H1 (cell line): ENCODE results near the gene SOX15. TPM values are rescaled to one million over a fixed set of nuclear protein-coding genes. Genes with fewer than 3 reads are reported as not detected.
A peak's percentile ranks its signal among the peaks of the same experiment; 100 is the strongest.

ENCODE experiments used
- CTCF ChIA-PET: fragments of 300-600 bp; sonication (Branson Sonifier 250); formaldehyde crosslinking; loops from one replicate; lab custom pipeline; 2021; ENCODE audit not compliant: partially characterized antibody; lab: Charles Lee
- POLR2A ChIA-PET: fragments of 300-600 bp; sonication (Branson Sonifier 250); formaldehyde crosslinking; loops from one replicate; lab custom pipeline; 2021; ENCODE audit warnings: inconsistent platforms; ENCODE audit not compliant: partially characterized antibody; lab: Charles Lee
- DNase-seq, 2 experiments: peaks; one replicate each; pipeline versions ENCODE4 v3.0.0 to v3.0.0-alpha.2; 2010 to 2022; ENCODE audit warnings: low spot score in 2 of 2, low read depth in 1 of 2, mixed read lengths in 1 of 2
- FAIRE-seq: peaks from 2 replicates; lab custom pipeline; 2011; peaks lifted over from hg19 to GRCh38; lab: Jason Lieb, UNC
- H2AFZ ChIP-seq: 2 replicates; pipeline ENCODE4 v1.8.1; 2012; ENCODE audit warnings: low read length, inconsistent platforms
- H2AK5ac ChIP-seq: 2 replicates; pipeline ENCODE4 v1.6.1; 2013; ENCODE audit warnings: low read depth, low read length
- H2BK120ac ChIP-seq: replicated peaks from 2 replicates; pipeline ENCODE3; 2013; ENCODE audit warnings: low read depth, low read length, inconsistent platforms
- H2BK12ac ChIP-seq: 2 replicates; pipeline ENCODE4 v1.6.1; 2013; ENCODE audit warnings: low read depth, low read length
- H2BK15ac ChIP-seq: 2 replicates; pipeline ENCODE4 v1.6.1; 2013; ENCODE audit warnings: low read length
- H2BK20ac ChIP-seq: 2 replicates; pipeline ENCODE4 v1.6.1; 2013; ENCODE audit warnings: low read length
- H2BK5ac ChIP-seq: 2 replicates; pipeline ENCODE4 v1.6.1; 2013; ENCODE audit warnings: low read depth, low read length
- H3K14ac ChIP-seq: 2 replicates; pipeline ENCODE4 v1.6.1; 2013; ENCODE audit warnings: inconsistent platforms; ENCODE audit not compliant: insufficient read length
- H3K18ac ChIP-seq: 2 replicates; pipeline ENCODE4 v1.6.1; 2013; ENCODE audit warnings: low read length; ENCODE audit errors: extremely low read depth
- H3K23ac ChIP-seq: 2 replicates; pipeline ENCODE4 v1.6.1; 2013; ENCODE audit warnings: inconsistent platforms; ENCODE audit not compliant: insufficient read length
- H3K23me2 ChIP-seq: 2 replicates; pipeline ENCODE4 v1.6.1; 2013; ENCODE audit warnings: low read depth, low read length
- H3K27ac ChIP-seq: 2 replicates; pipeline ENCODE4 v1.6.1; 2011; ENCODE audit warnings: low read depth, low read length, inconsistent platforms
- H3K27me3 ChIP-seq, 4 experiments: replicated peaks in 1 of 4; 1 replicate in 1 of 4; 2 replicates in 3 of 4; pipeline versions ENCODE4 v1.6.1 to v1.8.1; 2011 to 2013; ENCODE audit warnings: low read length in 3 of 4, mild to moderate bottlenecking in 3 of 4, inconsistent platforms in 2 of 4, mixed read lengths in 2 of 4, moderate library complexity in 1 of 4; ENCODE audit not compliant: control insufficient read depth in 3 of 4, insufficient read depth in 3 of 4; ENCODE audit errors: extremely low read depth in 1 of 4
- H3K36me3 ChIP-seq, 4 experiments: 2 replicates each; pipeline versions ENCODE4 v1.6.1 to v1.8.1; 2011 to 2013; ENCODE audit warnings: mild to moderate bottlenecking in 4 of 4, low read length in 3 of 4, moderate library complexity in 2 of 4, control low read depth in 1 of 4, inconsistent platforms in 1 of 4; ENCODE audit not compliant: insufficient read depth in 4 of 4, control insufficient read depth in 2 of 4
- H3K4ac ChIP-seq: replicated peaks from 2 replicates; pipeline ENCODE3; 2013; ENCODE audit warnings: low read length, low read depth, mixed read lengths, inconsistent platforms; ENCODE audit not compliant: insufficient read length
- H3K4me1 ChIP-seq, 4 experiments: replicated peaks in 1 of 4; 1 replicate in 1 of 4; 2 replicates in 3 of 4; pipeline versions ENCODE4 v1.6.1 to v1.8.1; 2011 to 2013; ENCODE audit warnings: low read length in 3 of 4, inconsistent platforms in 2 of 4, mixed read lengths in 1 of 4; ENCODE audit not compliant: insufficient read depth in 4 of 4, control insufficient read depth in 3 of 4
- H3K4me2 ChIP-seq, 2 experiments: 2 replicates each; pipeline versions ENCODE4 v1.6.1 to v1.8.1; 2011 to 2013; ENCODE audit warnings: low read depth in 2 of 2, low read length in 2 of 2, control low read depth in 1 of 2, inconsistent platforms in 1 of 2, mild to moderate bottlenecking in 1 of 2; ENCODE audit not compliant: insufficient read depth in 1 of 2
- H3K4me3 ChIP-seq, 4 experiments: fragments of 200-600, 300-600 bp in 1 of 4; sonication (generic), shearing (Covaris generic), sonication (Bioruptor Twin) in 1 of 4; 2 replicates each; pipeline versions ENCODE4 v1.5.1 to v1.8.1; 2011 to 2016; ENCODE audit warnings: low read length in 4 of 4, low read depth in 3 of 4, control low read depth in 2 of 4, inconsistent platforms in 2 of 4, mild to moderate bottlenecking in 2 of 4, mixed read lengths in 1 of 4, moderate library complexity in 1 of 4; ENCODE audit not compliant: insufficient read depth in 2 of 4; ENCODE audit errors: extremely low read depth in 1 of 4
- H3K56ac ChIP-seq: replicated peaks from 2 replicates; pipeline ENCODE3; 2013; ENCODE audit warnings: low read depth, mild to moderate bottlenecking, mixed read lengths, low read length, inconsistent platforms; ENCODE audit not compliant: insufficient read length
- H3K79me1 ChIP-seq: 2 replicates; pipeline ENCODE4 v1.6.1; 2013; ENCODE audit warnings: low read depth, low read length, control low read depth
- H3K79me2 ChIP-seq, 2 experiments: 2 replicates each; pipeline versions ENCODE4 v1.6.1 to v1.8.1; 2012 to 2013; ENCODE audit warnings: low read length in 2 of 2, mild to moderate bottlenecking in 2 of 2, inconsistent platforms in 1 of 2; ENCODE audit not compliant: insufficient read depth in 2 of 2, control insufficient read depth in 1 of 2
- H3K9ac ChIP-seq, 4 experiments: replicated peaks in 1 of 4; 1 replicate in 1 of 4; 2 replicates in 3 of 4; pipeline versions ENCODE4 v1.6.1 to v1.8.1; 2011 to 2013; ENCODE audit warnings: low read depth in 3 of 4, low read length in 3 of 4, control low read depth in 2 of 4, mild to moderate bottlenecking in 2 of 4, moderate library complexity in 2 of 4, inconsistent platforms in 1 of 4; ENCODE audit errors: extremely low read depth in 1 of 4
- H3K9me3 ChIP-seq, 2 experiments: 2 replicates each; pipeline versions ENCODE4 v1.6.1 to v1.8.1; 2012 to 2013; ENCODE audit warnings: mild to moderate bottlenecking in 2 of 2, moderate library complexity in 2 of 2, control low read depth in 1 of 2, inconsistent platforms in 1 of 2, low read depth in 1 of 2, low read length in 1 of 2, mixed read lengths in 1 of 2; ENCODE audit not compliant: insufficient read depth in 2 of 2
- H4K20me1 ChIP-seq, 2 experiments: replicated peaks in 1 of 2; 2 replicates each; pipeline versions ENCODE3 to v1.8.1; 2011 to 2013; ENCODE audit warnings: inconsistent platforms in 2 of 2, low read length in 2 of 2, mild to moderate bottlenecking in 1 of 2; ENCODE audit not compliant: insufficient read depth in 2 of 2, control insufficient read depth in 1 of 2
- H4K5ac ChIP-seq: 2 replicates; pipeline ENCODE4 v1.6.1; 2013; ENCODE audit warnings: low read length, low read depth, mixed read lengths, inconsistent platforms; ENCODE audit not compliant: insufficient read length
- H4K8ac ChIP-seq: 2 replicates; pipeline ENCODE4 v1.8.0; 2013; ENCODE audit warnings: mild to moderate bottlenecking, moderate library complexity, low read length, inconsistent platforms; ENCODE audit not compliant: insufficient read depth; ENCODE audit errors: extremely low read depth
- H4K91ac ChIP-seq: replicated peaks from 2 replicates; pipeline ENCODE3; 2013; ENCODE audit warnings: low read length, mixed read lengths, inconsistent platforms; ENCODE audit not compliant: insufficient read length
- BCL11A ChIP-seq, 2 experiments: IDR thresholded peaks; one replicate each; pipeline ENCODE4 v1.6.1; 2011; ENCODE audit warnings: low read depth in 2 of 2, low read length in 2 of 2, mild to moderate bottlenecking in 2 of 2
- CHD2 ChIP-seq: IDR thresholded peaks from 2 replicates; pipeline ENCODE4 v1.6.1; 2012; ENCODE audit warnings: low read length, improper control_type of control experiment
- KDM5A ChIP-seq: fragments of 200-600 bp; IDR thresholded peaks from 2 replicates; pipeline ENCODE4 v1.7.1; 2012; ENCODE audit warnings: mild to moderate bottlenecking, low read length, inconsistent platforms, mixed read lengths
- POLR2A ChIP-seq, 2 experiments: IDR thresholded peaks; 1 replicate in 1 of 2; 2 replicates in 1 of 2; pipeline ENCODE4 v1.6.1; 2011; ENCODE audit warnings: low read depth in 2 of 2, low read length in 2 of 2, mild to moderate bottlenecking in 2 of 2; ENCODE audit errors: control extremely low read depth in 1 of 2
- POLR2AphosphoS5 ChIP-seq: IDR thresholded peaks from 2 replicates; pipeline ENCODE4 v1.6.1; 2011; ENCODE audit warnings: low read depth, low read length
- SP1 ChIP-seq: IDR thresholded peaks from 2 replicates; pipeline ENCODE4 v1.6.1; 2011; ENCODE audit warnings: low read depth, low read length
- TAF1 ChIP-seq: IDR thresholded peaks from 2 replicates; pipeline ENCODE4 v1.6.1; 2011; ENCODE audit warnings: mild to moderate bottlenecking, low read depth, low read length
- TBP ChIP-seq: IDR thresholded peaks from 2 replicates; pipeline ENCODE4 v1.6.1; 2011; ENCODE audit warnings: low read depth, low read length, improper control_type of control experiment
- TEAD4 ChIP-seq: IDR thresholded peaks from 2 replicates; pipeline ENCODE4 v1.6.1; 2012; ENCODE audit warnings: low read depth, low read length, inconsistent platforms, mixed read lengths
- WGBS, 2 experiments: shearing (Covaris generic) in 1 of 2; methylation state at CpG; one replicate each; pipeline versions ENCODE4 v1.1.6 to v1.1.7; 2013 to 2015; ENCODE audit warnings: low lambda C conversion rate in 2 of 2, mixed read lengths in 2 of 2, inconsistent platforms in 1 of 2, low coverage in 1 of 2, missing lambda C conversion rate in 1 of 2; ENCODE audit not compliant: insufficient replicate concordance in 2 of 2, insufficient coverage in 1 of 2, insufficient read length in 1 of 2; ENCODE audit errors: extremely low coverage in 1 of 2, missing lambda C conversion rate in 1 of 2; 5-methylcytosine and 5-hydroxymethylcytosine counted together
- polyA plus RNA-seq, 7 experiments: library from polyadenylated mRNA; depleted of rRNA in 3 of 7; stranded (reverse) in 5 of 7; unstranded in 2 of 7; fragments of >200 nt in 5 of 7; fragments of 200-250 nt in 2 of 7; gene quantifications; 1 replicate in 5 of 7; 2 replicates in 1 of 7; 4 replicates in 1 of 7; pipeline versions ENCODE4 v1.2.1 to v1.2.3, GENCODE V29; 2011 to 2013; ENCODE audit warnings: missing spikeins in 2 of 7, mixed read lengths in 2 of 7
- total RNA-seq: library from RNA; stranded (reverse); fragmentation: NEBNext Ultra II Directional; extraction: Animal tissue kit (Norgen Biotek cat#: 25700); gene quantifications from 2 replicates; pipeline ENCODE4 v1.2.1, GENCODE V29; 2021
- TF ChIP-seq, protein P1 (sequence below): IDR thresholded peaks from 2 replicates; pipeline ENCODE4 v1.6.1; 2011; ENCODE audit warnings: low read length, improper control_type of control experiment
- TF ChIP-seq, protein P2 (sequence below): IDR thresholded peaks from 2 replicates; pipeline ENCODE4 v1.6.1; 2012; ENCODE audit warnings: low read length, inconsistent platforms

The SOX15 gene
- total and polyA plus RNA-seq, 2 of the 8 experiments (the other 6 are each of a cell fraction or from before 2014, with no cell fraction given), result 14.3 to 26.8 TPM

DNA sequence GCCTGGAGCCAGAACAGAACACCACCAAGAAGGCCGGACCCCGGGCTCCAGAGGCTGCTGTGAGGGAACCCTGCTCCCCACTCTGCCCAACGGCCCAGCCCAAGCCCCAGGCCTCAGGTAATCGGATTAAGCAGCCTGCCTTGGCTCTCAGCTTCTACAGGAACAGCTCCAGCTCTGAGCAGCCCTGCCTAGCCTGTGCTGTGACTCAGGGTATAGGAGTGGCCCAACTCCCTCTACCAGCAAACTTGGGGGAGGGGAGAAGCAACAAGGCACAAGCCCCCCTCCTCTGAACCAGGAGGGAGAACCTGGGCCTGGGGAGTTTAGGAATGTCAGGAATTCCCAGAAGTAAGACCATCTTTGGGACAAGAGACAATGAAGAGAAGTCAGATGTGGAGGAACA lies 849 bp upstream of the SOX15 start:
- Histone ChIP-seq H3K14ac (no peak overlapping the region), H3K4me2 (peak overlapping the region; percentile 49 to 71), H2BK120ac (no peak overlapping the region), H2BK15ac (no peak overlapping the region), H2BK5ac (peak overlapping the region; percentile 81; the same call in 1 of the 2 replicates), H3K4me3 (peak overlapping the region in 2 of 4 experiments; percentile 18 to 29; a peak in 3 of 8 replicates)
- TF ChIP-seq TAF1 (peak; percentile 42; the same call in 1 of the 2 replicates), TBP (peak; percentile 59; the same call in 1 of the 2 replicates), SP1 (peak; percentile 62; the same call in 1 of the 2 replicates), TEAD4 (peak; percentile 81), KDM5A (no peak), CHD2 (0 out of 2 replicates have a peak, but pooled peaks have one; percentile 23), POLR2AphosphoS5 (peak; percentile 60; the same call in 1 of the 2 replicates), POLR2A (IDR thresholded peaks at IDR 0.05; ENCODE audit: control extremely low read depth in 1 of 2, low read depth in 2 of 2, low read length in 2 of 2) (peak in 1 of 2 experiments; percentile 69; a peak in 1 of 3 replicates), BCL11A (IDR thresholded peaks at IDR 0.05; ENCODE audit: low read depth in 2 of 2, low read length in 2 of 2) (no peak)
- TF ChIP-seq, protein P1, sequence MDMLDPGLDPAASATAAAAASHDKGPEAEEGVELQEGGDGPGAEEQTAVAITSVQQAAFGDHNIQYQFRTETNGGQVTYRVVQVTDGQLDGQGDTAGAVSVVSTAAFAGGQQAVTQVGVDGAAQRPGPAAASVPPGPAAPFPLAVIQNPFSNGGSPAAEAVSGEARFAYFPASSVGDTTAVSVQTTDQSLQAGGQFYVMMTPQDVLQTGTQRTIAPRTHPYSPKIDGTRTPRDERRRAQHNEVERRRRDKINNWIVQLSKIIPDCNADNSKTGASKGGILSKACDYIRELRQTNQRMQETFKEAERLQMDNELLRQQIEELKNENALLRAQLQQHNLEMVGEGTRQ, result no peak
- TF ChIP-seq, protein P2, sequence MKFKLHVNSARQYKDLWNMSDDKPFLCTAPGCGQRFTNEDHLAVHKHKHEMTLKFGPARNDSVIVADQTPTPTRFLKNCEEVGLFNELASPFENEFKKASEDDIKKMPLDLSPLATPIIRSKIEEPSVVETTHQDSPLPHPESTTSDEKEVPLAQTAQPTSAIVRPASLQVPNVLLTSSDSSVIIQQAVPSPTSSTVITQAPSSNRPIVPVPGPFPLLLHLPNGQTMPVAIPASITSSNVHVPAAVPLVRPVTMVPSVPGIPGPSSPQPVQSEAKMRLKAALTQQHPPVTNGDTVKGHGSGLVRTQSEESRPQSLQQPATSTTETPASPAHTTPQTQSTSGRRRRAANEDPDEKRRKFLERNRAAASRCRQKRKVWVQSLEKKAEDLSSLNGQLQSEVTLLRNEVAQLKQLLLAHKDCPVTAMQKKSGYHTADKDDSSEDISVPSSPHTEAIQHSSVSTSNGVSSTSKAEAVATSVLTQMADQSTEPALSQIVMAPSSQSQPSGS, result peak; percentile 28; the same call in 1 of the 2 replicates
- TF ChIP-seq, all 59 proteins: peak for 8
- H4K5ac ChIP-seq, result no peak overlapping the region
- H3K4ac ChIP-seq, result no peak overlapping the region
- H3K4me1 ChIP-seq, result peaks cover 6 to 21% (median 18%) of the 10 kb centered on the region in 4 experiments
- peaks cover 15 to 53% (median 37%) of the 10 kb centered on the region in 4 experiments for H3K36me3 ChIP-seq
- no peak overlapping the region for H2AK5ac ChIP-seq
- H3K27ac ChIP-seq, result peak overlapping the region; percentile 87
- no peak overlapping the region for H2AFZ ChIP-seq
- H4K91ac ChIP-seq, result no peak overlapping the region
- H3K56ac ChIP-seq, result no peak overlapping the region
- FAIRE-seq (peak; percentile 78), DNase-seq (peak in 1 of 2 experiments; percentile 63)
- peak overlapping the region; percentile 68; the same call in 1 of the 2 replicates for H2BK12ac ChIP-seq
- H3K79me1 ChIP-seq, result no peaks in the 10 kb centered on the region; the same call in none of the 2 replicates
- H3K9me3 ChIP-seq, result no peaks in the 10 kb centered on the region
- POLR2A ChIA-PET, result interaction anchor here (0.6 to 28.5 kb wide), 14 partner anchors 11 to 114 kb away, joined by 3 to 1144 read pairs (median 12); partner anchors contain the start of genes ATP1B2, CD68, EFNB3 and FXR2
- H3K18ac ChIP-seq, result peak overlapping the region; percentile 56; the same call in 1 of the 2 replicates
- H3K79me2 ChIP-seq, result no peaks in the 10 kb centered on the region
- no peak overlapping the region for H2BK20ac ChIP-seq
- no peak overlapping the region for H4K8ac ChIP-seq
- H3K27me3 ChIP-seq, result no peaks in the 10 kb centered on the region
- no peak overlapping the region for H3K23ac ChIP-seq
- CTCF ChIA-PET, result interaction anchor here (0.7 to 2.8 kb wide), 8 partner anchors 10 to 100 kb away, joined by 3 to 24 read pairs (median 15); partner anchors contain the start of genes FXR2 and SENP3
- H3K23me2 ChIP-seq, result peaks cover 15% of the 10 kb centered on the region; the same call in 1 of the 2 replicates
- H3K9ac ChIP-seq, result no peak overlapping the region; a peak in 1 of 7 replicates
- H4K20me1 ChIP-seq, result peaks cover 0 to 2% of the 10 kb centered on the region in 2 experiments
- 72% methylated on average over 4 of the region's 4 CpGs; no CpG with 5 or more reads in 1 of the 2 experiments for WGBS, 2 experiments
